ENCODE data around the gene CAMK2D. TPM values are rescaled to one million over a fixed set of nuclear protein-coding genes. Genes with fewer than 3 reads are reported as not detected.

CAMK2D gene
- total RNA-seq, 1 donor from 2014 or later, result 147 TPM

DNA sequence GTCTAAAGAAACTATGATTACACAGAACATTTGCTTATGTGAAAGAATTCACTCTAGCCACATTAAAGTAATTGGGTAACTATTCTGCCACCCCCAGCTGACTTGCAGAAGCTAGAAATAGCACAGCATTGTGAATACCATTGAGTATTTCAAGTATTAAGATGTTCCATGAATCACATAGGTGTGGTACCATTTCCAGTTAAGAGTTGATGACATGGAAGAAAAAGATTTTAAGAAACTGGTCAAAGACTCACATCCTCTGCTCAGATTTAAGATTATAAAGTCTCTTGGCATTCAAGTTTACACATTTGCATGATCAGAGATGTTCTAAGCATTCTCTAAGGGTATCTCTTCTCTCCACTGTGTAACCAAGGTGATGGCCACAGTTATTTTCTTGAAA lies 287.5 kb downstream of the CAMK2D start:
- Histone ChIP-seq H3K9me3 (ENCODE audit: control insufficient read depth in 3 of 3, low read length in 3 of 3) (no peaks in the 10 kb centered on the region), H3K9ac (ENCODE audit: low read depth in 1 of 3, low read length in 3 of 3) (no peak overlapping the region), H3K27ac (ENCODE audit: low read depth, low read length) (no peak overlapping the region), H3K27me3 (ENCODE audit: control insufficient read depth in 3 of 3, insufficient read depth in 3 of 3, low read length in 3 of 3) (no peaks in the 10 kb centered on the region), H3K36me3 (ENCODE audit: control insufficient read depth in 3 of 3, insufficient read depth in 3 of 3, low read length in 3 of 3) (no peaks in the 10 kb centered on the region), H3K4me3 (ENCODE audit: low read length in 3 of 3) (no peak overlapping the region), H3K4me1 (ENCODE audit: control insufficient read depth in 3 of 3, insufficient read depth in 3 of 3, low read length in 3 of 3) (peaks cover 5 to 20% (median 9%) of the 10 kb centered on the region in 3 donors)

GRCh38 chr4:113472864-113473263 lies 288.7 kb downstream of the CAMK2D start:
- H3K4me1 ChIP-seq (ENCODE audit: control insufficient read depth in 3 of 3, insufficient read depth in 3 of 3, low read length in 3 of 3), result peaks cover 16 to 31% (median 20%) of the 10 kb centered on the region in 3 donors
- H3K9me3 ChIP-seq (ENCODE audit: control insufficient read depth in 3 of 3, low read length in 3 of 3), result no peaks in the 10 kb centered on the region
- H3K4me3 ChIP-seq (ENCODE audit: low read length in 3 of 3), result no peak overlapping the region
- H3K9ac ChIP-seq (ENCODE audit: low read depth in 1 of 3, low read length in 3 of 3), result no peak overlapping the region
- no peak overlapping the region for H3K27ac ChIP-seq (ENCODE audit: low read depth, low read length)
- H3K36me3 ChIP-seq (ENCODE audit: control insufficient read depth in 3 of 3, insufficient read depth in 3 of 3, low read length in 3 of 3), result no peaks in the 10 kb centered on the region
- no peaks in the 10 kb centered on the region for H3K27me3 ChIP-seq (ENCODE audit: control insufficient read depth in 3 of 3, insufficient read depth in 3 of 3, low read length in 3 of 3)

- no peaks in the 10 kb centered on the region for H3K36me3 ChIP-seq (ENCODE audit: control insufficient read depth in 3 of 3, insufficient read depth in 3 of 3, low read length in 3 of 3)
- H3K9ac ChIP-seq (ENCODE audit: low read depth in 1 of 3, low read length in 3 of 3), result no peak overlapping the region
- H3K9me3 ChIP-seq (ENCODE audit: control insufficient read depth in 3 of 3, low read length in 3 of 3), result no peaks in the 10 kb centered on the region
- peaks cover 16 to 31% (median 24%) of the 10 kb centered on the region in 3 donors for H3K4me1 ChIP-seq (ENCODE audit: control insufficient read depth in 3 of 3, insufficient read depth in 3 of 3, low read length in 3 of 3)
- no peak overlapping the region for H3K4me3 ChIP-seq (ENCODE audit: low read length in 3 of 3)
- peak overlapping the region; percentile 55 for H3K27ac ChIP-seq (ENCODE audit: low read depth, low read length)
- H3K27me3 ChIP-seq (ENCODE audit: control insufficient read depth in 3 of 3, insufficient read depth in 3 of 3, low read length in 3 of 3), result no peaks in the 10 kb centered on the region
These were observed 290.2 kb downstream of the CAMK2D start for GRCh38 chr4:113471146-113471860.

GRCh38 chr4:113469926-113470325 lies 291.6 kb downstream of the CAMK2D start:
- Histone ChIP-seq H3K4me1 (ENCODE audit: control insufficient read depth in 3 of 3, insufficient read depth in 3 of 3, low read length in 3 of 3) (peaks cover 16 to 31% (median 24%) of the 10 kb centered on the region in 3 donors), H3K36me3 (ENCODE audit: control insufficient read depth in 3 of 3, insufficient read depth in 3 of 3, low read length in 3 of 3) (peaks cover under 1 to 5% (median 3%) of the 10 kb centered on the region in 3 donors), H3K27me3 (ENCODE audit: control insufficient read depth in 3 of 3, insufficient read depth in 3 of 3, low read length in 3 of 3) (no peaks in the 10 kb centered on the region), H3K9me3 (ENCODE audit: control insufficient read depth in 3 of 3, low read length in 3 of 3) (no peaks in the 10 kb centered on the region), H3K27ac (ENCODE audit: low read depth, low read length) (peak overlapping the region; percentile 96), H3K4me3 (ENCODE audit: low read length in 3 of 3) (no peak overlapping the region), H3K9ac (ENCODE audit: low read depth in 1 of 3, low read length in 3 of 3) (no peak overlapping the region)

DNA sequence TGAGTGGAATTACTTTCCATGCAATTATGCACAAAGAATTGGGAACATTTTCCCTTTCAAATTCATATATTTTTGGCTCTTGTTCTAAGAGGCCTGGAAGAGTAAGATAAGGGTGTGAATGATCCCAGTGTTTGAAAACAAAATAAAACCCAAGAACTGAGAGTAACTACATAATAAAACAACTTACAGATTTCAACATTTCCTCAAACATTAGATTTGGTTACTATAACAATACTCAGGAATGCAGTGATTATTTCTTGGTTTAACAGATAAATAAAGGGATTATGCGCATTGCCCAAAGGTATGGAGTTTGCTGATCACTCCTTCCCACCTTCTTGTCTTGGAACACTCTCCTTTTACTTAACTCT lies 292.5 kb downstream of the CAMK2D start:
- Histone ChIP-seq H3K4me3 (ENCODE audit: low read length in 3 of 3) (no peak overlapping the region), H3K4me1 (ENCODE audit: control insufficient read depth in 3 of 3, insufficient read depth in 3 of 3, low read length in 3 of 3) (peaks cover 16 to 28% (median 22%) of the 10 kb centered on the region in 3 donors), H3K27me3 (ENCODE audit: control insufficient read depth in 3 of 3, insufficient read depth in 3 of 3, low read length in 3 of 3) (no peaks in the 10 kb centered on the region), H3K36me3 (ENCODE audit: control insufficient read depth in 3 of 3, insufficient read depth in 3 of 3, low read length in 3 of 3) (peaks cover 3 to 10% (median 6%) of the 10 kb centered on the region in 3 donors), H3K9me3 (ENCODE audit: control insufficient read depth in 3 of 3, low read length in 3 of 3) (no peaks in the 10 kb centered on the region), H3K27ac (ENCODE audit: low read depth, low read length) (peak overlapping the region; percentile 96), H3K9ac (ENCODE audit: low read depth in 1 of 3, low read length in 3 of 3) (peak overlapping the region in 1 of 3 donors; percentile 35)

GRCh38 chr4:113468165-113469022 lies 293.1 kb downstream of the CAMK2D start:
- no peaks in the 10 kb centered on the region for H3K27me3 ChIP-seq (ENCODE audit: control insufficient read depth in 3 of 3, insufficient read depth in 3 of 3, low read length in 3 of 3)
- peaks cover 3 to 10% (median 6%) of the 10 kb centered on the region in 3 donors for H3K36me3 ChIP-seq (ENCODE audit: control insufficient read depth in 3 of 3, insufficient read depth in 3 of 3, low read length in 3 of 3)
- H3K9ac ChIP-seq (ENCODE audit: low read depth in 1 of 3, low read length in 3 of 3), result peak overlapping the region; percentile 34 to 54 (median 35)
- H3K27ac ChIP-seq (ENCODE audit: low read depth, low read length), result peak overlapping the region; percentile 96
- no peaks in the 10 kb centered on the region for H3K9me3 ChIP-seq (ENCODE audit: control insufficient read depth in 3 of 3, low read length in 3 of 3)
- peaks cover 16 to 27% (median 22%) of the 10 kb centered on the region in 3 donors for H3K4me1 ChIP-seq (ENCODE audit: control insufficient read depth in 3 of 3, insufficient read depth in 3 of 3, low read length in 3 of 3)
- H3K4me3 ChIP-seq (ENCODE audit: low read length in 3 of 3), result peak overlapping the region; percentile 16 to 37 (median 17)

DNA sequence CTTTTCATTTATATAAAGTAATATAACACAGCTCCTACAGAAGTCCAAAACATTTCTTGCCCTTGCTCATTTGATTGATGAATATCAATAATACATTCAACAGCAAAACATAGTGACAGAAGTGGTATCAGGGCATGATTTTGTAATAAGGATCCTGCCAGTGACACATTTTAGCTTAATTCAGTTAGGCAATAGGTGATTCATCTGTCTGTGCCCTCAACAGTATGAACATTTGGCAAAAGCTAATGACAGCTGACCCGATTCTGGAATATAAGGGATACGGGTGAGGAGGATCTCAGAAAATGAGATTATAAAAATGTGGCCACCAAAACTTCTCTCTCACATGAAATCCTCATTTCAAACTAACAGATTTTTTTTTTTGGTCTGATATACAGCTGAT lies 294.0 kb downstream of the CAMK2D start:
- no peaks in the 10 kb centered on the region for H3K27me3 ChIP-seq (ENCODE audit: control insufficient read depth in 3 of 3, insufficient read depth in 3 of 3, low read length in 3 of 3)
- peak overlapping the region; percentile 27 to 35 (median 34) for H3K9ac ChIP-seq (ENCODE audit: low read depth in 1 of 3, low read length in 3 of 3)
- H3K4me1 ChIP-seq (ENCODE audit: control insufficient read depth in 3 of 3, insufficient read depth in 3 of 3, low read length in 3 of 3), result peaks cover 16 to 27% (median 22%) of the 10 kb centered on the region in 3 donors
- H3K4me3 ChIP-seq (ENCODE audit: low read length in 3 of 3), result peak overlapping the region in 1 of 3 donors; percentile 1
- no peaks in the 10 kb centered on the region for H3K9me3 ChIP-seq (ENCODE audit: control insufficient read depth in 3 of 3, low read length in 3 of 3)
- peaks cover 3 to 10% (median 6%) of the 10 kb centered on the region in 3 donors for H3K36me3 ChIP-seq (ENCODE audit: control insufficient read depth in 3 of 3, insufficient read depth in 3 of 3, low read length in 3 of 3)
- H3K27ac ChIP-seq (ENCODE audit: low read depth, low read length), result peak overlapping the region; percentile 96

GRCh38 chr4:113462286-113462685 lies 299.3 kb downstream of the CAMK2D start:
- H3K4me1 ChIP-seq (ENCODE audit: control insufficient read depth in 3 of 3, insufficient read depth in 3 of 3, low read length in 3 of 3), result peaks cover 0 to 3% (median 0%) of the 10 kb centered on the region in 3 donors
- H3K4me3 ChIP-seq (ENCODE audit: low read length in 3 of 3), result no peak overlapping the region
- no peak overlapping the region for H3K9ac ChIP-seq (ENCODE audit: low read depth in 1 of 3, low read length in 3 of 3)
- H3K27me3 ChIP-seq (ENCODE audit: control insufficient read depth in 3 of 3, insufficient read depth in 3 of 3, low read length in 3 of 3), result no peaks in the 10 kb centered on the region
- no peaks in the 10 kb centered on the region for H3K9me3 ChIP-seq (ENCODE audit: control insufficient read depth in 3 of 3, low read length in 3 of 3)
- H3K27ac ChIP-seq (ENCODE audit: low read depth, low read length), result no peak overlapping the region
- H3K36me3 ChIP-seq (ENCODE audit: control insufficient read depth in 3 of 3, insufficient read depth in 3 of 3, low read length in 3 of 3), result peaks cover 4 to 20% (median 12%) of the 10 kb centered on the region in 3 donors

DNA sequence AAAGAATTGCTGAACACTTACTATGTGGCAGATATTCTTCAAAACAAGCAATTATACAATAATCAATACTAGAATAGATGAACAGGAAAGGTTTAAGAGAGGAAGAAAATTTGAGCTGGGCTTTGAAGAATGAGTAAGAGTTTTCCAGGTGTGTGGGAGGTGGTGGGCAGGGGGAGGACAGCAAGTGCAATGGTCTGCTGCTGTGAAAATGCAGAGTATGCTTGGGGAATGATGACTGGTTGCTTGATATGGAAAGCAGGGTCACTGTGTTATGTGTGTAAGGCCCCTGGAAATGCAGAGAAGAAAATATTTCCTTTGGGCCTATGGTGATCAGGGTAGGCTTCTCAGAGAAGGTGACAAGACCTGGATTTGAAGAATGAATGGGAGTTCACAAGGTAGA lies 300.3 kb downstream of the CAMK2D start:
- Histone ChIP-seq H3K9me3 (ENCODE audit: control insufficient read depth in 3 of 3, low read length in 3 of 3) (no peaks in the 10 kb centered on the region), H3K4me3 (ENCODE audit: low read length in 3 of 3) (no peak overlapping the region), H3K9ac (ENCODE audit: low read depth in 1 of 3, low read length in 3 of 3) (no peak overlapping the region), H3K4me1 (ENCODE audit: control insufficient read depth in 3 of 3, insufficient read depth in 3 of 3, low read length in 3 of 3) (peaks cover 0 to 3% (median 0%) of the 10 kb centered on the region in 3 donors), H3K27ac (ENCODE audit: low read depth, low read length) (no peak overlapping the region), H3K36me3 (ENCODE audit: control insufficient read depth in 3 of 3, insufficient read depth in 3 of 3, low read length in 3 of 3) (peaks cover 10 to 26% (median 16%) of the 10 kb centered on the region in 3 donors), H3K27me3 (ENCODE audit: control insufficient read depth in 3 of 3, insufficient read depth in 3 of 3, low read length in 3 of 3) (no peaks in the 10 kb centered on the region)

- Histone ChIP-seq H3K27me3 (ENCODE audit: control insufficient read depth in 3 of 3, insufficient read depth in 3 of 3, low read length in 3 of 3) (no peaks in the 10 kb centered on the region), H3K36me3 (ENCODE audit: control insufficient read depth in 3 of 3, insufficient read depth in 3 of 3, low read length in 3 of 3) (peaks cover 7 to 21% (median 10%) of the 10 kb centered on the region in 3 donors)
These were observed 303.7 kb downstream of the CAMK2D start for GRCh38 chr4:113457886-113458285.

More at GRCh38 chr4:113457886-113458285, 303.7 kb downstream of the CAMK2D start:
- Histone ChIP-seq H3K9ac (ENCODE audit: low read depth in 1 of 3, low read length in 3 of 3) (no peak overlapping the region), H3K27ac (ENCODE audit: low read depth, low read length) (no peak overlapping the region), H3K4me3 (ENCODE audit: low read length in 3 of 3) (no peak overlapping the region), H3K9me3 (ENCODE audit: control insufficient read depth in 3 of 3, low read length in 3 of 3) (no peaks in the 10 kb centered on the region), H3K4me1 (ENCODE audit: control insufficient read depth in 3 of 3, insufficient read depth in 3 of 3, low read length in 3 of 3) (peaks cover 0 to 3% (median 0%) of the 10 kb centered on the region in 3 donors)
